Gastroesophageal sphincter (tissue), 4 donors: ENCODE data around the gene RPUSD2. TPM values are rescaled to one million over a fixed set of nuclear protein-coding genes. Genes with fewer than 3 reads are reported as not detected.

ENCODE experiments used
- ATAC-seq: fragments of 150-250 bp; one replicate; pipeline ENCODE4 v1.9.1; 2016; ENCODE audit warnings: mild to moderate bottlenecking, moderate library complexity
- H3K27ac ChIP-seq, 4 donors: fragments of 200-600 bp; sonication (generic) in 3 of 4; 1 replicate in 3 of 4; 2 replicates in 1 of 4; pipeline ENCODE4 v1.5.1; 2016 to 2019
- H3K27me3 ChIP-seq: fragments of 200-600 bp; sonication (generic); one replicate; pipeline ENCODE4 v1.5.1; 2019
- H3K36me3 ChIP-seq, 2 donors: fragments of 200-600 bp; sonication (generic); one replicate each; pipeline ENCODE4 v1.5.1; 2019; ENCODE audit warnings: control low read depth in 1 of 2
- H3K4me1 ChIP-seq, 3 donors: fragments of 200-600 bp; sonication (generic); 1 replicate in 2 of 3; 2 replicates in 1 of 3; pipeline ENCODE4 v1.5.1; 2016 to 2019; ENCODE audit warnings: control low read depth in 2 of 3
- H3K4me3 ChIP-seq, 2 donors: fragments of 200-600 bp; sonication (generic); one replicate each; pipeline ENCODE4 v1.5.1; 2019; ENCODE audit warnings: mild to moderate bottlenecking in 1 of 2, moderate library complexity in 1 of 2
- H3K9me3 ChIP-seq, 3 donors: fragments of 200-600 bp; sonication (generic); one replicate each; pipeline ENCODE4 v1.5.1; 2017 to 2019; ENCODE audit warnings: control low read depth in 2 of 3
- EP300 ChIP-seq: sonication (generic); formaldehyde crosslinking; IDR thresholded peaks from one replicate; pipeline ENCODE4 v1.6.1; 2017; ENCODE audit warnings: antibody characterized with exemption, mild to moderate bottlenecking
- POLR2A ChIP-seq, 2 donors: fragments of 450-650 bp; IDR thresholded peaks; one replicate each; pipeline ENCODE4 v1.6.1; 2017; ENCODE audit warnings: antibody characterized with exemption in 2 of 2, mild to moderate bottlenecking in 2 of 2, moderate library complexity in 1 of 2
- POLR2AphosphoS5 ChIP-seq: sonication (generic); formaldehyde crosslinking; IDR thresholded peaks from one replicate; pipeline ENCODE4 v1.6.1; 2017; ENCODE audit warnings: antibody characterized with exemption
- WGBS, 2 donors: methylation state at CpG; one replicate each; pipeline ENCODE4 v1.1.5; 2018; ENCODE audit warnings: low coverage in 1 of 2; 5-methylcytosine and 5-hydroxymethylcytosine counted together
- total RNA-seq, 4 donors: library from RNA; depleted of rRNA; stranded (reverse); fragments of >200 nt; gene quantifications; one replicate each; pipeline ENCODE4 v1.1.0, GENCODE V29; 2016
- TF ChIP-seq, protein P1 (sequence below), 4 experiments: fragments of 200-600 bp in 2 of 4; fragments of 450-650 bp in 2 of 4; sonication (generic) in 1 of 4; IDR thresholded peaks; one replicate each; pipeline ENCODE4 v1.5.1; 2017 to 2019; ENCODE audit warnings: antibody characterized with exemption in 4 of 4, mild to moderate bottlenecking in 2 of 4, moderate library complexity in 2 of 4

Gene RPUSD2
- total RNA-seq, 4 donors from 2014 or later, result 7.2 to 11.6 (median 8.7) TPM

DNA sequence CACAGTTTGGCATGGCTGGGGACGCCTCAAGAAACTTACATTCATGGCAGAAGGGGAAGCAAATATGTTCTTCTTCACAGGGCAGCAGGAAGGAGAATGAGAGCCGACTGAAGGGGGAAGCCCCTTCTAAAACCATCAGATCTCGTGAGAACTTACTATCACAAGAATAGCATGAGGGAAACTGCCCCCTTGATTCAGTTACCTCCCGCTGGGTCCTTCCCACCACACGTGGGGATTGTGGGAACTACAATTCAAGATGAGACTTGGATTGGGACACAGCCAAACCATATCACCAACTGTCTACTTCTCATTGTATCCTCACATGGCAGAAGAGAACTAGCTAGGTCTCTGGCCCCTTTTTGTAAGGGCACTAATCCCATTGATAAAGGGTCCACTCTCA, 34.7 kb upstream of the RPUSD2 start:
- Histone ChIP-seq H3K9me3 (no peaks in the 10 kb centered on the region), H3K27ac (no peak overlapping the region), H3K4me1 (no peaks in the 10 kb centered on the region), H3K36me3 (peaks cover 0 to 24% of the 10 kb centered on the region in 2 donors), H3K4me3 (no peak overlapping the region), H3K27me3 (no peaks in the 10 kb centered on the region)
- no peak for TF ChIP-seq EP300
- TF ChIP-seq POLR2A (IDR thresholded peaks at IDR 0.05), result no peak
- no peak for TF ChIP-seq POLR2AphosphoS5
- TF ChIP-seq, protein P1, sequence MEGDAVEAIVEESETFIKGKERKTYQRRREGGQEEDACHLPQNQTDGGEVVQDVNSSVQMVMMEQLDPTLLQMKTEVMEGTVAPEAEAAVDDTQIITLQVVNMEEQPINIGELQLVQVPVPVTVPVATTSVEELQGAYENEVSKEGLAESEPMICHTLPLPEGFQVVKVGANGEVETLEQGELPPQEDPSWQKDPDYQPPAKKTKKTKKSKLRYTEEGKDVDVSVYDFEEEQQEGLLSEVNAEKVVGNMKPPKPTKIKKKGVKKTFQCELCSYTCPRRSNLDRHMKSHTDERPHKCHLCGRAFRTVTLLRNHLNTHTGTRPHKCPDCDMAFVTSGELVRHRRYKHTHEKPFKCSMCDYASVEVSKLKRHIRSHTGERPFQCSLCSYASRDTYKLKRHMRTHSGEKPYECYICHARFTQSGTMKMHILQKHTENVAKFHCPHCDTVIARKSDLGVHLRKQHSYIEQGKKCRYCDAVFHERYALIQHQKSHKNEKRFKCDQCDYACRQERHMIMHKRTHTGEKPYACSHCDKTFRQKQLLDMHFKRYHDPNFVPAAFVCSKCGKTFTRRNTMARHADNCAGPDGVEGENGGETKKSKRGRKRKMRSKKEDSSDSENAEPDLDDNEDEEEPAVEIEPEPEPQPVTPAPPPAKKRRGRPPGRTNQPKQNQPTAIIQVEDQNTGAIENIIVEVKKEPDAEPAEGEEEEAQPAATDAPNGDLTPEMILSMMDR (IDR thresholded peaks at IDR 0.05), result no peak
- no peak for ATAC-seq
- 78 to 87% methylated on average over 4 to 5 of the region's 5 CpGs for WGBS, 2 donors

DNA sequence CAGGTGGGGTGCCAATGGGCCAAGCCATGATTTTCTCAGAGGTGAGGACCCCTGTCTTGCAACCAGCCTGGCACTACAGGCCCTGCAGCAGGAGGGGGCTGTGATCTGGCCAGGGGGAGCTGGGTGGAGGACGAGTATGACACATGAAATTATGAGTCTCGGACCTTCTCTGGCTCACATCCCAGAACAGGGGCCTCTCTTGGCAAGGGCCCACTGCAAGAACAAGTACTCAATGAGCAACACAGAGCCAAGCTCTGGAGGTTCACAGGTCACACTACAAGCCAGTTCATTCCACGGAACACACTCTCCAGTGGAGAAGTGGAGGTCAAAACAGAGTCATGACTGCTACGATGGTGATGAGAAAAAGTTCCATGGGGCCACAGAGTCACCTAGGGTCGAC, 32.6 kb upstream of the RPUSD2 start:
- Histone ChIP-seq H3K4me1 (no peaks in the 10 kb centered on the region), H3K4me3 (no peak overlapping the region), H3K36me3 (peaks cover 0 to 40% of the 10 kb centered on the region in 2 donors), H3K9me3 (no peaks in the 10 kb centered on the region), H3K27ac (no peak overlapping the region), H3K27me3 (no peaks in the 10 kb centered on the region)
- TF ChIP-seq, protein P1 (IDR thresholded peaks at IDR 0.05), result no peak
- TF ChIP-seq POLR2AphosphoS5 (no peak), EP300 (no peak), POLR2A (IDR thresholded peaks at IDR 0.05) (no peak)
- 30 to 70% methylated on average over 2 of the region's 5 CpGs for WGBS, 2 donors
- ATAC-seq, result no peak

DNA sequence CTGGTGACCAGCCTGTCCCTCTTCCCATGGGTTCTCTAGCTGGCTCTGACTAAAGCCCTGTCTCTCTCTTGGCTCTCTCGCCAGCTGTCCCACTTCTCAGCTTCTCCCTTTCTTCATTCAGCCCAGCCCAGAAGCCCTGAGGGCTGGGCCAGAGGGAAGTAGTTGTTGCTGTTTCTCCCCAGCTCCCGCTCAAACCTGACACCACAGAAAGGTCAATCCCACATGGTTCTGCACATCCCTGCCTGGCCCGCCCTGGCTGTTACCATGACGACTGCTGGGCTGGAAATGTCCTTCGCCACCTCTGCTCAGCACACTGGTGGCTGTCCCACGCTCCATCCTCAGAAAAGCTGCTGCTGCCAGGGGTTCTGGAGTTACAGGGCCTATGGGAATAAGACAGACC, 30.1 kb upstream of the RPUSD2 start:
- no peak overlapping the region for H3K27ac ChIP-seq
- H3K9me3 ChIP-seq, result no peaks in the 10 kb centered on the region
- ATAC-seq, result no peak
- H3K27me3 ChIP-seq, result no peaks in the 10 kb centered on the region
- H3K36me3 ChIP-seq, result peaks cover 0 to 40% of the 10 kb centered on the region in 2 donors
- H3K4me3 ChIP-seq, result no peak overlapping the region
- 100% methylated on average over 1 to 2 of the region's 6 CpGs for WGBS, 2 donors
- TF ChIP-seq EP300 (no peak), POLR2AphosphoS5 (no peak), POLR2A (IDR thresholded peaks at IDR 0.05) (no peak)
- TF ChIP-seq, protein P1 (IDR thresholded peaks at IDR 0.05), result no peak
- H3K4me1 ChIP-seq, result no peaks in the 10 kb centered on the region

DNA sequence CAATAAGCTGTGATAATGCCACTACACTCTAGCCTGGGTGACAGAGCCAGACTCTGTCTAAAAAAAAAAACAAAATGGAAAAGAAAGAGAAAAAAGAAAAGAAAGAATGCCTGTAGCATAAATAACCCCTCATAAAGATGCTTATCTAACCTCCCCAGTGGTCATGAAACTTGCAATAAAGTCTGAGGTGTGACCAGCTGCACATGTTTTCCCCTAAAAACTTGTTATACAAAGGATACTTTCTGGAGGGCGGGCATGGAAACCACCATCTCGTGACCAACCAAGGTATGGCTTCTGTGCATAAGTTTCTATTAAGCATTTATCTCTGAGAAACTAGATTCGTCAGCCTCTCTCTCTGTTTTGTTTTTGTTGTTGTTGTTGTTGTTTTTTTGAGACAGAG, 26.0 kb upstream of the RPUSD2 start:
- Histone ChIP-seq H3K36me3 (peaks cover 0 to 43% of the 10 kb centered on the region in 2 donors), H3K27me3 (no peaks in the 10 kb centered on the region), H3K4me3 (no peak overlapping the region), H3K4me1 (no peaks in the 10 kb centered on the region), H3K27ac (no peak overlapping the region), H3K9me3 (no peaks in the 10 kb centered on the region)
- TF ChIP-seq POLR2AphosphoS5, result no peak
- ATAC-seq, result no peak
- WGBS, 2 donors, result 80 to 94% methylated on average over 2 of the region's 3 CpGs

DNA sequence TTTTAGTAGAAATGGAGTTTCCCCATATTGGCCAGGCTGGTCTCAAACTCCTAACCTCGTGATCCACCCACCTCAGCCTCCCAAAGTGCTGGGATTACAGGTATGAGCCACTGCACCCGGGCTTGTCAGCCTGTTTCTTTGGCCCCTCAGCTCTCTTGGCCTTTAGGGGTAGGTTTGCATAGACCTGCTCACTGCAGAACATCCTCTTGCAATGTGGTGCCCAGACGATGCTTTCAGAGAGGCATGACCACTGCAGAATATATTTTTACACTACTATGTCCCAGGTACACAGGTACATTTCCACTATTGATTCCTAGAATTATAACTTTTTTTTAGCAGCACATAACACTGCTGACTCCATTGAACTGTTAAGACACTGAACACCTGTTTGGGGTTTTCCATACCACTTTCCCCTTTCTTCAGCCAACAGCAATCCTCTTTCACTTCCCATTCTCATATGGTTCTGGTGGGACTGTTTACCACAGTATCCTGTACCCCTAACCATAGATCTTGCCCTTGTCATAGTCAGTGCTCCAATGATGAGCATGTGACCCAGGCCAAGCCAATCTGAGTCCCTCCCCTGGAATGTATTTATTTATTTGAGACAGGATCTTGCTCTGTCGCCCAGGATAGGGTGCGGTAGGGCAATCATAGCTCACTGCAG, 25.3 kb upstream of the RPUSD2 start:
- H3K27ac ChIP-seq, result no peak overlapping the region
- H3K9me3 ChIP-seq, result no peaks in the 10 kb centered on the region
- ATAC-seq, result no peak
- TF ChIP-seq POLR2AphosphoS5 (no peak), POLR2A (IDR thresholded peaks at IDR 0.05) (no peak), EP300 (no peak)
- TF ChIP-seq, protein P1 (IDR thresholded peaks at IDR 0.05), result no peak
- H3K4me3 ChIP-seq, result no peak overlapping the region
- H3K36me3 ChIP-seq, result peaks cover 0 to 42% of the 10 kb centered on the region in 2 donors
- WGBS, 2 donors, result 73 to 78% methylated on average over 3 to 4 of the region's 5 CpGs
- H3K4me1 ChIP-seq, result no peaks in the 10 kb centered on the region
- no peaks in the 10 kb centered on the region for H3K27me3 ChIP-seq
